Endothelial cell of hepatic sinusoid (primary cell): ENCODE results near the gene TCTN3.
"Not testable (repeated sequence)": the region's sequence is repeated elsewhere in the genome, so short reads cannot be mapped to it uniquely, and the experiment has no call there.

Source experiments
- in situ Hi-C: cut with HindIII; loops from 2 replicates; pipeline ENCODE4 v1.10.0; 2017; ENCODE audit warnings: low sequenced_read_pairs

The TCTN3 gene, protein sequence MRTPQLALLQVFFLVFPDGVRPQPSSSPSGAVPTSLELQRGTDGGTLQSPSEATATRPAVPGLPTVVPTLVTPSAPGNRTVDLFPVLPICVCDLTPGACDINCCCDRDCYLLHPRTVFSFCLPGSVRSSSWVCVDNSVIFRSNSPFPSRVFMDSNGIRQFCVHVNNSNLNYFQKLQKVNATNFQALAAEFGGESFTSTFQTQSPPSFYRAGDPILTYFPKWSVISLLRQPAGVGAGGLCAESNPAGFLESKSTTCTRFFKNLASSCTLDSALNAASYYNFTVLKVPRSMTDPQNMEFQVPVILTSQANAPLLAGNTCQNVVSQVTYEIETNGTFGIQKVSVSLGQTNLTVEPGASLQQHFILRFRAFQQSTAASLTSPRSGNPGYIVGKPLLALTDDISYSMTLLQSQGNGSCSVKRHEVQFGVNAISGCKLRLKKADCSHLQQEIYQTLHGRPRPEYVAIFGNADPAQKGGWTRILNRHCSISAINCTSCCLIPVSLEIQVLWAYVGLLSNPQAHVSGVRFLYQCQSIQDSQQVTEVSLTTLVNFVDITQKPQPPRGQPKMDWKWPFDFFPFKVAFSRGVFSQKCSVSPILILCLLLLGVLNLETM

DNA sequence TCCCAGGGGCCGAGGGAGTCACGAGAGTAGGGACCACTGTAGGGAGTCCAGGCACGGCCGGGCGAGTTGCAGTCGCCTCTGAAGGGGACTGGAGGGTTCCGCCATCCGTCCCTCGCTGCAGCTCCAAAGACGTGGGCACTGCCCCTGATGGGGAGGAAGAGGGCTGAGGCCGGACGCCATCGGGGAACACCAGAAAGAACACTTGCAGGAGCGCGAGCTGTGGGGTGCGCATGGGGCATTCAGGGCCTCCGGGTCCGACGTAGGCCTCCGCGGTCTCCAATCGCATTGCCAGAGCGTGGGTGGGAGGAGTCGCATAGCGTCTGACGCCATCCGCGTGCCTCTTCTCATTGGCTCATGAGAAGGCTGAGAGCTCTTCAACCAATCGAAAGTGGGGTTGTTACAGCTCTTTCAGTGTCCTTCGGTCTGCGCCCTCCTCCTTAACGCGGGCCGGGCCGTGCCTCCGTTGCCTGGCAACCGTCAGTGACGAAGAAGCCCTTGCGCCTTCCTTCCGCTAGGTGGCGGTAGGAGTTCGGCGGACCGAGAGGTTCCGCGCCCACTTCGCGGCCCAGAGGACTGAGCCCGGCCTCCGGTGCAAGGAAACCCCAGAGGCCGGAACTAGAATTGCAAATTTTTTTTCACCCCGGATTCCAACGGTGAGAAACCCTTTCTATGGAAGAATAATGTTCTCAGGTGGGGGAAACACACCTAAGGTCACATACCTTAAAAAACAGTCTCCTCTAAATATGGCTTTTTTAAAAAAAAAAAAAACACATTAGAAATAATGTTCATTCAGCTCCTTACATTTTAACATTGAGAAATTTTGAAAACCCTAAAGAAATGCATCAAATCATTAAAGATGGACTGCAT is at the start of gene TCTN3:
TSS of gene TCTN3 (minus strand) at position 260 of the 867 bp plus-strand sequence. CDS start at position 232, 28 bp downstream.
- in situ Hi-C loops = no loop called here

DNA sequence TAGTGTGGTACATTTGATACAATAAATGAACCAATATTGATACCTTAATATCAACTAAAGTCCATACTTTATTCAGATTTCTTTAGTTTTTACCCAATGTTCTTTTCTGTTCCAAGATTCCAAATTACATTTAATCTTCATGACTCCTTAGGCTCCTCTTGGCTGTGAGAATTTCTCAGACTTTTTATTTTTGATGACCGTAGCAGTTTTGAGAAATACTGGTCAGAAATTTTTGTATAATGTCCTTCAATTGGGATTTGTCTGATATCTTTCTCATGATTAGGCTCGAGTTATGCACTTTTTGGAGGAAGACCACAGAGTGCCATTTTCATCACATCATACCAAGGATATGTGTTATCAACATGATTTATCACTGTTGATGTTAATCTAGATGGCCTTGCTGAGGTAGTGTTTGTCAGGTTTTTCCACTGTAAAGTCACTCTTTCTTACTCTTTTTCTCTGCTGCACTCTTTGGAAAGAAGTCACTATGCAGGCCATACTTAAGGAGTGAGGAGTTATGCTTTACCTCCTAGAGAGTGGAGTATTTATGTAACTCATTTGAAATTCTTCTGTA is 49.3 kb upstream of the TCTN3 start:
- in situ Hi-C loops = loop anchor here (5.0 kb wide), 1 partner anchor 64 kb away; no protein-coding TSS in a partner anchor

DNA sequence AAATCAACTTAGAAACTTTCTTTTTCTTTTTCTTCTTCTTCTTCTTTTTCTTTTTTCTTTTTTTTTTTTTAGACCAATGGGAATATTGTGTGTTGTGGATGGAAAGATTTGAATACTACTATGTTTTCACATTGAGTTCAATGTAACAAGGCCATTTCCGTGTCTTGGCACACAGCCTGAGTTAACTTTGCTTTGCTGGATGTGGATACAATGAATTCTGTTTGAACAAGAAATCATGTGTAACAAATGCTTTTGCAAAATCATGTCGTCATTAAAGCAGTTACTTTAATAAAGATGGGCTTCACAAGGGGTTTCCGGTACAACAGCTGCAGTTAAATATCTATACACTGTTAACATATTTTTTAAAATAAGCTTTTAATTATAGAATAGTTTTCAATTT is 48.8 kb upstream of the TCTN3 start:
- in situ Hi-C loops = loop anchor here (5.0 kb wide), 1 partner anchor 65 kb away; no protein-coding TSS in a partner anchor

DNA sequence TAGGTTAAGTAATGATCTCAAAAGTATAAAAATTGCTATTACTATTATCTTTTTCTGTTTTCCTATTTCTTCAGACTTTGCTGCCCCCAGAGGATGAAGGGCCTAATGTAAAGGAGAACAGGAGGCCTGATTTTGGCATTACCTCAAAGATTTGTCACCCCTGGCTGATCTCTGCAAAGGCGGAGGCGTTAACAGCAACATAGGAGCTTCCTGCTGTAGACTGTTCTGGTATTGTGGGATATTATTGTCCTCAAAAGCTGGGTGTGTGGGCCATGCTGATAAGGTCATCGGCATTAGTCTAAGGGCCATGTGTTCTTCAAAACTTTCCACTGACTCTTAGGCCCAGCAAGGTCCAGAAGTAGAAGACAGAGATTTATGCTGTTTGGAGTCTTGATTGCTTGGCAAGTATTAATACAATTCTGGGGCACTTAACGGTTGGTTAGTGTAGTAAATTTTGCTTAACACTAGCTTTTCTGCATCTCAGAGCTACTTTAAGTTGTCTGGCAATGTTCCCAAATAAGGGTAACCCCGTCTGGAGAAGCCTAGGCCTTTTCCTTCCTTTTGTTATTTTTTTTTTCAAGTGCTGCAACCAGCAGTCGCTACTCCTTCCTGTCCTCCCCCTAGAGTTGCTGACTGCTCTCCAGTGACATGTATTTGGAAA is 48.2 kb upstream of the TCTN3 start:
- in situ Hi-C loops = loop anchor here (5.0 kb wide), 1 partner anchor 65 kb away; no protein-coding TSS in a partner anchor

DNA sequence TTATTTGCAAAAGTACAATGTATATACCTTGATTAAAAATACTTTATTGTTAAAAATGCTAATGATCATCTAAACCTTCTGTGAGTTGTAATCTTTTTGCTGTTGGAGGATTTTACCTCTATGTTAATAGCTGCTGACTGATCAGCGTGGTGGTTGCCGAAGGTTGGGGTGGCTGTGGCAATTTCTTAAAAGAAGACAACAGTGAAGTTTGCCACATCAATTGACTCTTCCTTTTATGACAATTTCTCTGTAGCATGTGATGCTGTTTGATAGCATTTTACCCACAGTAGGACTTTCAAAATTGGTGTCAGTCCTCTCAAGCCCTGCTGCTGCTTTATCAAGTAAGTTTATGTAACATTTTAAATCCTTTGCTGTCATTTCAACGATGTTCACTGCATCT is 45.3 kb upstream of the TCTN3 start:
- in situ Hi-C loops = no loop called here

DNA sequence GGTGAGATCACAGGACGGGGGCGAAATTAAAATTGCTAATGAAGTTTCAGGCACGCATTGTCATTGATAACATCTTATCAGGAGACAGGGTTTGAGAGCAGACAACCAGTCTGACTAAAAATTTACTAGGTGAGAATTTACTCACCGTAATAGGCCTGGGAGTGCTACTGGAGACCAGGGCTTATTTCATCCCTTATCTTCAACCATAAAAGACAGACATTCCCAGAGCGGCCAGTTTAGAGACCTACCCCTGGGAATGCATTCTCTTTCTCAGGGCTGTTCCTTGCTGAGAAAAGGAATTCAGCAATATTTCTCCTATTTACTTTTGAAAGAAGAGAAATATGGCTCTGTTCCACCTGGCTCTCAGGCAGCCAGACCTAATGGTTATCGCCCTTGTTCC is 39.2 kb upstream of the TCTN3 start:
- in situ Hi-C loops = not testable (repeated sequence)

DNA sequence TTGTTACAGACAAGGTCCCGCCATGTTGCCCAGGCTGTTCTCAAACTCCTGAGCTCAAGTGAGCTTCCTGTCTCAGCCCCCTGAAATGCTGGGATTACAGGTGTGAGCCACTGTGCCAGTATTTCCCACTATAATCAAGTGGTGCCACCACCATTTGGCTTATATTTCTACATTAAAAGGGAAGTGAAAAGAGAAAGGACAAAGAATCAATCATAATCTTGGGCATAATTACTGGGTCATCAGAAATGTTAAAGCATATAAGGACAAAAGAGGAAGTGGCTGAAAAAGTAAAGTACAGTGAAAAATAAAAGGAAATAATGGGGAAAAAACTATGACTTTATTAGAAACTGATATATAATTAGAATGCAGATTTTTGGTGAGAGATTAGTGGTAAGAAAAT is 36.5 kb upstream of the TCTN3 start:
- in situ Hi-C loops = no loop called here

DNA sequence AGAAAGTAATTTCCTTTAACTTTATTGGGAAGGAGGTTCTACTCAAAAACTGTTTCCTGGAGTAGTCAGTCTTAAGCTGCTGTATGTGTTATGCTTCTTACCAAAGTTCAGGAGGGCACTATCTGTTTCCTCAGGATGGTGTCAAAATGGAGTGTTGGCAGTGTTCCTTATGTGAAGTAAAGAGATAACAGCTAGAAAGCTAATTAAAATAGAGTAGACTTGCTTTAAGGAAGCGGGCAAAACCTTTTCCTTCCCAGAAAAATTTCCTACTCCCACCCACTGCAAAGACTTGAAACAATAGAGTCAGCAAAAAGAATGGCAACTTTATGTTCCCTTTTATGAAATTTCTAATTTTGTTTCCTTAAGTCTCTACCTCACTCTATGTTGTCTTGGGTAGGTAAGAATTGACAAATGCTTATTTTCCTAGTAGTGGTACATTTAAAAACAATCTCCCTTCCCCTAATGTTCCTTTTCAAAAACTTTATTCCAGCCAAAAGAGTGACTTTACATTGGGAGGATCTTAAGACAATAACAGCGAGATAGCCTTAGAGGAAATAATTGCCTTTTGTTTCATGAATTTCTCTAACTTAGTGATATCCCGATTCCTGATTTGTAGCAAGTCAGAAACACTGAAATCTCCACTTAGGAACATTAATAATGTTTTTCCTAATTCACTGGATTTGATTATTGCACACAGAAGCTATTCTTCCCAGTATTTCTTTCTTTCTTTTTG is 35.8 kb upstream of the TCTN3 start:
- in situ Hi-C loops = no loop called here

DNA sequence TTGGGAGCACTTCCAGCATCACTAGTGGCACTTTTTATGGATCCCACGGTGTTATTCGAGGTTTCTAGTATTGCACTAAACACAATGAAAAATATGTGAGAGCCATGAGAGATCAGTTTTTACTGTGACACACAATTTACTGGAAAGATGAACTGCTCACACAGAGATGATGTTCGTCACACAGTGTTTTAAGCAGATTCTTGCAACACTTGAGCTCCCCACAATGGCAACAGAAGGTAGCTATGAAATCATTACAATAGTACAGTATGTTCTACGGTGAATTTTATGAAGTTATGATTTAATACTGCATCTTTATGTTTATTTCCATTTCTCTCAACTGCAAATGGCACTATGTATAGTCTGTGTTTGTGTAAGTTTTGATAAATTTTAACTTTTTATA is 34.8 kb upstream of the TCTN3 start:
- in situ Hi-C loops = no loop called here

DNA sequence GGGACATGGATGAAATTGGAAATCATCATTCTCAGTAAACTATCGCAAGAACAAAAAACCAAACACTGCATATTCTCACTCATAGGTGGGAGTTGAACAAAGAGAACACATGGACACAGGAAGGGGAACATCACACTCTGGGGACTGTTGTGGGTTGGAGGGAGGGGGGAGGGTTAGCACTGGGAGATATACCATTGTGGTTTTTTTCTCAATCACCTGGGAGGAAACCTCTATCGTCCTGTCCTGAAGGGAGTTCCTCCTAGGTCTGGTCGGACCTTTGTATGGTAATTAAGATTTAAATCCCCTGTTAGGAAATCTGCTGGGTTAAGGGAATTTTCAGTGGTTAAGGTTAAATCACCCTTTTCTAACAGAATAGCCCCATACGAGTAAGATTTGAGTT is 28.8 kb upstream of the TCTN3 start:
- in situ Hi-C loops = not testable (repeated sequence)

DNA sequence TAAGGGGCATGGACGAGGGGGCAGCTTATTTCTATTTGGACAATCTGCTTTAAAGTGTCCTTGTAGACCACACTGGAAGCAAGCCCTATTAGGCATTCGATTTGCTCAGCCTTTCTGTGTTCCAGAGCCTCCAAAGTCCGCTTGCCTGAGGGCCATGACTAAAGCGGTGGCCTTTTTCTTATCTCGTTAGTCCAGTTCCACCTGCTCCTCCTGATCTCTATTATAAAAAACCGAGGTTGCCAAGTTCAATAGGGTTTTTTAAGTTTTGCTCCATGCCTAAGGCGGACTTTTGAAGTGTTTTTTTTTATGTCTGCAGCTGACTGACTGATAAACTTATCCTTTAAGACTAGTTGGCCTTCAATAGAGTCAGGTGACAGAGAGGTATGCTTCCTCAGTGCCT is 27.0 kb upstream of the TCTN3 start:
- in situ Hi-C loops = not testable (repeated sequence)

DNA sequence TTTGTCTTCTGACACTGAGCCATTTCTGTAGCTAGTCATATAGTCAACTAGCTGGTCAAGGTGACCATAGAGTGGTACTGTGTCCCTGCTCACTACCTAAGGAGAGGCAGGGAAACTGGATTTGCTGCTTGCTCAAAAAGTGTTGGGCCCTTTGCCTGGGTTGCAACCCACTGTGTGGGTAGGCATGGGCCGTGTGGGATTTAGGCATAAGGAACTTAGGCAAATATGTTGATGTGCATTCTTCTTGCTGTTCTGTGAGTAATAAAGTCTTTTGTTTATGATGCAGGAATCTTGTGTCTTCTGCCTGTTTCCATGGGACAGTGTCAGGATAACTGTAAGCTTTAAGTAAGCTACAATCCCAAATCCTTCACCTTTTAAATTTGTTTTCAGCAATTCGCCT is 23.1 kb upstream of the TCTN3 start:
- in situ Hi-C loops = no loop called here

DNA sequence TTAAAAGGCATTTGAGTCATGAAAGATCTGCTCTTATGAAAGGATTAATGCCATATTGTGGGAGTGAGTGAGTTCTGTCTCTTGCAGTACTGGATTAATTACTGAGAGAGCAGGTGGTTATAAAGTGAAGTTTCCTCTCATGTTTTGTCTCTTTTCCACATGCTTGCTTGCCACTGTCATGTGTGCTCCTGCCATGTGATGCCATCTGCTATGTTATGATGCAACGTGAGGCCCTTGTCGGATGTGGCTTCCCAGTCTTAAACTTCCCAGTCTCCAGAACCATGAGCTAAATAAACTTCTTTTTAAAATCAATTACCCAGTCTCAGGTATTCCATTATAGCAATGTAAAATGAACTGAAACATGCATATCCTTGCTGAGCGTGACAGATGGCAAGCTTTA is 22.7 kb upstream of the TCTN3 start:
- in situ Hi-C loops = no loop called here

DNA sequence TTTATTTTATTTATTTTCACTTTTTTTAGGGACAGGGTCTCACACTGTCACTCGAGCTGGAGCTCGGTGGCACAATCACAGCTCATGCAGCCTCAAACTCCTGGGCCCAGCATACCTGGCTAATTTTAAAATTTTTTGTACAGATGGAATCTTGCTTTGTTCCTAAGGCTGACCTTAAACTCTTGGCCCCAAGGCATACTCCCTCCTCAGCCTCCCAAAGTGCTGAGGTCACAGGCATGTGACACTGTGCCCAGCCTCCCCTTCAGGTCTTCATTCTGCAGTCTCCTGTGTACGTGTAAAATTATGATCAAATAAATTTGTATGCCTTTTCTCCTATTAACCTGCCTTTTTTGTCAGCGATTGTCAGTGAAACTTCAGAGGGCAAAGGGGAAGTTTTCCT is 17.8 kb upstream of the TCTN3 start:
- in situ Hi-C loops = no loop called here

DNA sequence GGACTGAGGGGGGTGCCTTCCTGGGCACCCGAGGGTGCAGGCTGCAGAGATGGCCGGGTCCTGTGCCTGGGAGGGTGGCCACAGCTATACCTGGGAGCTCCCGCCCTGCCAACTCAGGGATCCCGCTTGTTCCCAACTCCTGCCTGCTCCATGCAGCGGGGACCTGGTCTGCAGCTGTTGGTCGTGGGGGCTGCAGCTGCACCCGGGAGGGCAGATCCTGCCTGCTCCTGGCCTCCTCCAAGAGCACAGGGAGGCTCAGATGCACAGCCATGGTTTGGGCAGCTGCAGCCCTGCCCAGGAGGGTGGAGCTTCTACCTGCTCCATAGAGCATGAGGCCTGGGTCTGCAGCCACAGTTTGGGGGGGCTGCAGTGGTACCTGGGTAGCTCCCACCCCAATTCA is 13.3 kb upstream of the TCTN3 start:
- in situ Hi-C loops = no loop called here

DNA sequence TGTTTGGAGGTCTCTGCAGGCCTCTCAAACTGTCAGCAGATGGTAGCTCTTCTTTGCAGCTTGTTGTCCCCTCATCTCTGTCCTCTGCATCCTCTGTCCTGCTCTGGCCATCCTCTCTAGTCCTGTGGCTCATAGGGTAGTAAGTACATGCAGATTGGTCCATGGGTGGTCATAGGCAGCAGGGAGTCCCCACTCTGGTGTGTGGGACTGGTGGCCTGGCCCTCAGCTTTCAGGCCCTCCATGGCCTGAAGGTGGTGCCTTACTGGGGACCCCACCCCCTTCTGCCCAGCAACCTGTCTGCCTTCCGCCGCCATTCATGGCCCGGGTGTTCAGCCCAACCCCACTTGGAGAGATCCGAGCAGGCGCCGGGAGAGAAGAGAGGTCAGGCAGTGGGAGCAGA is 12.8 kb upstream of the TCTN3 start:
- in situ Hi-C loops = no loop called here

DNA sequence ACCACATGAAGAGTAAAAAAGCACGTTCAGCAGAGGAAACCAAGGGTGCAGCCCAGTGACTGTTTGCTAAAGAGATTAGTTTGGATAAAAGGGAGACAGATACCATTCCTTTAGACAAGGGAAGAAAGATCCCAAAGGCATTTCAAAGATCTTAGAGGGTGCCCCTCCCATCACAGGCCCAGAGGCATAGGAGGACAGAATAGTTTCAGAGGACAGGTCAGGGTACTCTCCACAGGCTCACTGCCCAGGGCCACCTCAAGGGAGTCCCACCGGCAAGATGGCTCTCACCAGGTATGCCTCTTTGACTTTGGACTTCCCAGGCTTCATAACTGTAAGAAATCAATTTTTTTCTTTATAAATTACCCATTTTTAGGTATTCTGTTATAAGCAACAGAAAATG is 4.7 kb upstream of the TCTN3 start:
- in situ Hi-C loops = no loop called here

DNA sequence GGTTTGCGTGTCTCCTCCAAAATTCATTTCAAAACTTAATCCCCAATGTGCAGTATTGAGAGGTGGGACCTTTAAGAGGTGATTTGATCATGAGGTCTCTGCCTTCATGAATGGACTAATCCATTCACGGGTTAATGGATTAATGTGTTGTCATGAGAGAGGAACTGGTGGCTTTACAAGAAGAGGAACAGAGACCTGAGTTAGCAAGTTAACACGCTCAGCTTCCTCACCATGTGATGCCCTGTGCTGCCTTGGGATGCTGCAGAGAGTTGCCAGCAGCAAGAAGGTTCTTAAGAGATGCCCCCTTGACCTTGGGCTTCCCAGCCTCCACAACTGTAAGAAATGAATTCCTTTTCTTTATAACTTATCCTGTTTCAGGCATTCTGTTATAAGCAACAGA is 3.7 kb upstream of the TCTN3 start:
- in situ Hi-C loops = no loop called here

DNA sequence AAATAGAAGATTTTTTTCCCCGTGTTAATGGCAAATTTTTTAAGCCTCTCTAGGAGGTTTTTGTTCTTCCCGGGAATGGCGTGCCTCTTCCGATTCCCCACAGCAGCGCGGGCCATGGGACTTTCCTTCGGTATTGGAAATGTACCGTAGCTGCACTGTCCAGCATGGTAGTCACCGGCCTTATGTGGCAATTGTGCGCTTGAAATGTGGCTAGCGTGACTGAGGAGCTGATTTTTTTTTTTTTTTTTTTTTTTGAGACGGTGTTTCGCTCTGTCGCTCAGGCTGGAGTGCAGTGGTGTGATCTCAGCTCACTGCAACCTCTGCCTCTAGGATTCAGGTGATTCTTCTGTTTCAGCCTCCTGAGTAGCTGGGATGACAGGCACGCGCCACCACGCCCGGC is 938 bp upstream of the TCTN3 start:
- in situ Hi-C loops = no loop called here

DNA sequence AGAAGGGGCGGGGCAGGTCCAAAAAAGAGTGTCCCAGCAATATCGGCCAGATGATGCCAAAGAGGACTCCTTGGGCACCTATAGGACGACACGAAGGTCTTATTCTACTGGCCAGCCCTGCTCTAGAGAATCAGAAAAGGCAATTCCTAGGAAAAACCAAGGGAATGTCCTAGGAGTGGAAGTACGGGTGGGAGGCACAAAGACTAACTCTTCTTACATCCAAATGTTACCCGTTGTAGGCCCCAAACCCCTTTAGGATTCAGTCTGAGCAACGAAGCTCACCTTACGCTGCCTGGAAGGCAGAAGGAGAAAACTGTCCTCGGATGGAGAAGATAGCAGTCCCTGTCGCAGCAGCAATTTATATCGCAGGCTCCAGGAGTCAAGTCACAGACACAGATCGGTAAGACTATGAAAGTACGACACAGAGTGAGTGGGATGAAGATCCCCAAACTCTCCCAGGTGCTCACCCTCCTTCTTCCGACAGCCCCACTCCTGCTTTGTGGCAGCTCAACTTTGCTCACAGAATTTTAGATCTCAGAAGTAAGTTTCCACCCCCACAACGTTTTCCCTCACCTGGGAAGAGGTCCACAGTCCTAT is 558 bp downstream of the TCTN3 start:
- in situ Hi-C loops = no loop called here
